SK-N-SH (cell line): ENCODE data around the gene SLC35D3.

Source experiments
- EP300 ChIP-seq, 2 experiments: IDR thresholded peaks; 2 replicates each; pipeline versions ENCODE4 v1.4.0 to v1.6.1; 2012; ENCODE audit warnings: borderline replicate concordance in 1 of 2, low read depth in 1 of 2, low read length in 1 of 2
- JUND ChIP-seq: IDR thresholded peaks from 2 replicates; pipeline ENCODE4 v1.4.0; 2012
- MXI1 ChIP-seq: IDR thresholded peaks from 2 replicates; pipeline ENCODE4 v1.6.1; 2012; ENCODE audit warnings: mild to moderate bottlenecking, low read depth, low read length, improper control_type of control experiment
- RAD21 ChIP-seq: IDR thresholded peaks from 2 replicates; pipeline ENCODE4 v1.6.1; 2012; ENCODE audit warnings: mild to moderate bottlenecking, low read length
- SIN3A ChIP-seq: IDR thresholded peaks from 2 replicates; pipeline ENCODE4 v1.6.1; 2012; ENCODE audit warnings: low read depth, mild to moderate bottlenecking, low read length, moderate library complexity, borderline replicate concordance
- TF ChIP-seq, protein P1 (sequence below): fragments of 200-600 bp; sonication (generic); IDR thresholded peaks from 2 replicates; pipeline ENCODE4 v1.6.1; 2017; ENCODE audit warnings: antibody characterized with exemption, mild to moderate bottlenecking, moderate library complexity
- TF ChIP-seq, protein P2 (sequence below): fragments of 150-350 bp; IDR thresholded peaks from 2 replicates; pipeline ENCODE4 v1.6.1; 2017; ENCODE audit warnings: antibody characterized with exemption, low read length, low read depth, borderline replicate concordance
- TF ChIP-seq, protein P3 (sequence below): fragments of 150-350 bp; IDR thresholded peaks from 2 replicates; pipeline ENCODE4 v1.6.1; 2016; ENCODE audit warnings: mild to moderate bottlenecking, low read depth, low read length

DNA sequence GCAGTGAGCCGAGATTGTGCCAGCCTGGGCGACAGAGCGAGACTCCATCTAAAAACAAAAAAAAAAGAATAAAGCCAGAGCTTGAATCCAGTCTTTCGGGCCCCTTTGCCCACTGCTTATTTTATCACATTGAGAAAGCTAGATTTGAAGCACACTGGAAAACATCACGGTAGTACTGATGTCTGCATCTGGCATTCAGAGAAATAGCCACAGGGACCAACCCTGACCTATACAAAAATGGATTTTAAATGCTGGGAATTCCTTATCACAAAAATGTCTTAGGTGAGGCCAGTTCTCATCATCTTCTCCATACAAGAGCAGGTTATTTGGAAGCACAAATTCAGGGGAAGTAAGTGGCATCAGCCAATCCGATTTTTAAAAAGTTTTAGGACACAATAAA, 49.5 kb downstream of the SLC35D3 start:
- TF ChIP-seq, protein P1, sequence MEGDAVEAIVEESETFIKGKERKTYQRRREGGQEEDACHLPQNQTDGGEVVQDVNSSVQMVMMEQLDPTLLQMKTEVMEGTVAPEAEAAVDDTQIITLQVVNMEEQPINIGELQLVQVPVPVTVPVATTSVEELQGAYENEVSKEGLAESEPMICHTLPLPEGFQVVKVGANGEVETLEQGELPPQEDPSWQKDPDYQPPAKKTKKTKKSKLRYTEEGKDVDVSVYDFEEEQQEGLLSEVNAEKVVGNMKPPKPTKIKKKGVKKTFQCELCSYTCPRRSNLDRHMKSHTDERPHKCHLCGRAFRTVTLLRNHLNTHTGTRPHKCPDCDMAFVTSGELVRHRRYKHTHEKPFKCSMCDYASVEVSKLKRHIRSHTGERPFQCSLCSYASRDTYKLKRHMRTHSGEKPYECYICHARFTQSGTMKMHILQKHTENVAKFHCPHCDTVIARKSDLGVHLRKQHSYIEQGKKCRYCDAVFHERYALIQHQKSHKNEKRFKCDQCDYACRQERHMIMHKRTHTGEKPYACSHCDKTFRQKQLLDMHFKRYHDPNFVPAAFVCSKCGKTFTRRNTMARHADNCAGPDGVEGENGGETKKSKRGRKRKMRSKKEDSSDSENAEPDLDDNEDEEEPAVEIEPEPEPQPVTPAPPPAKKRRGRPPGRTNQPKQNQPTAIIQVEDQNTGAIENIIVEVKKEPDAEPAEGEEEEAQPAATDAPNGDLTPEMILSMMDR = no peak
- no peak for TF ChIP-seq SIN3A
- TF ChIP-seq MXI1 = no peak
- peak in 1 of 2 experiments; percentile 77; a peak in 2 of 4 replicates for TF ChIP-seq EP300 (IDR thresholded peaks at IDR 0.05; ENCODE audit: borderline replicate concordance in 1 of 2, low read depth in 1 of 2, low read length in 1 of 2)
- TF ChIP-seq, protein P2, sequence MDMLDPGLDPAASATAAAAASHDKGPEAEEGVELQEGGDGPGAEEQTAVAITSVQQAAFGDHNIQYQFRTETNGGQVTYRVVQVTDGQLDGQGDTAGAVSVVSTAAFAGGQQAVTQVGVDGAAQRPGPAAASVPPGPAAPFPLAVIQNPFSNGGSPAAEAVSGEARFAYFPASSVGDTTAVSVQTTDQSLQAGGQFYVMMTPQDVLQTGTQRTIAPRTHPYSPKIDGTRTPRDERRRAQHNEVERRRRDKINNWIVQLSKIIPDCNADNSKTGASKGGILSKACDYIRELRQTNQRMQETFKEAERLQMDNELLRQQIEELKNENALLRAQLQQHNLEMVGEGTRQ = no peak
- TF ChIP-seq RAD21 = no peak; the same call in 1 of the 2 replicates
- no peak for TF ChIP-seq JUND
- TF ChIP-seq, protein P3, sequence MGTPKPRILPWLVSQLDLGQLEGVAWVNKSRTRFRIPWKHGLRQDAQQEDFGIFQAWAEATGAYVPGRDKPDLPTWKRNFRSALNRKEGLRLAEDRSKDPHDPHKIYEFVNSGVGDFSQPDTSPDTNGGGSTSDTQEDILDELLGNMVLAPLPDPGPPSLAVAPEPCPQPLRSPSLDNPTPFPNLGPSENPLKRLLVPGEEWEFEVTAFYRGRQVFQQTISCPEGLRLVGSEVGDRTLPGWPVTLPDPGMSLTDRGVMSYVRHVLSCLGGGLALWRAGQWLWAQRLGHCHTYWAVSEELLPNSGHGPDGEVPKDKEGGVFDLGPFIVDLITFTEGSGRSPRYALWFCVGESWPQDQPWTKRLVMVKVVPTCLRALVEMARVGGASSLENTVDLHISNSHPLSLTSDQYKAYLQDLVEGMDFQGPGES = no peak
